NCI-H1436 treated with DMSO at 0.1 percent for 48 hours (cell line): Measurements from ENCODE around the gene TAS2R4.
"Not testable (repeated sequence)": the region's sequence is repeated elsewhere in the genome, so short reads cannot be mapped to it uniquely, and the experiment has no call there.

ENCODE experiments used
- DNase-seq: peaks from one replicate; lab custom pipeline; 2025; lab: John Stamatoyannopoulos, UW

Gene TAS2R4, protein sequence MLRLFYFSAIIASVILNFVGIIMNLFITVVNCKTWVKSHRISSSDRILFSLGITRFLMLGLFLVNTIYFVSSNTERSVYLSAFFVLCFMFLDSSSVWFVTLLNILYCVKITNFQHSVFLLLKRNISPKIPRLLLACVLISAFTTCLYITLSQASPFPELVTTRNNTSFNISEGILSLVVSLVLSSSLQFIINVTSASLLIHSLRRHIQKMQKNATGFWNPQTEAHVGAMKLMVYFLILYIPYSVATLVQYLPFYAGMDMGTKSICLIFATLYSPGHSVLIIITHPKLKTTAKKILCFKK

DNA sequence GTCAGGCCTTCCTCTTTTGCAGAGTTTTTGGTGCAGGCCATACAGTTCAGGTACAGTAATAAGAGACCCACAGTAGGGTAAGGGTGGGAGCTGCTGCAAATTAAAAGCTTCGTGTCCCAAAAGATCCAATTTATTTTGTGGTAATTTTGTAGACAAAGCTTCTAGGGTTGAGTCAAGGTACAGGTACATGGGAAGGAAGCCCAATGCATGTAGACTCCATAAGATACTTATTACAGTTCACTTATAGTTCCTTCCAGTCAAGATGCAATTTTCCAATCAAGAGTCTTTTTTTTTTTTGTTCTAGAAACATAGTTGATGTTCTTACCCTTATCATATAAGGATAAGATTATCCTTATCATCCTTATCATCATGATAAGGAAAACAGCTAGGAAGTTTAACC, at the start of gene TAS2R4:
Gene TAS2R4, plus strand, starts transcription at position 301 of the 400 bp plus-strand sequence. CDS start 1,815 bp downstream, outside the sequence.
- DNase-seq = no peak

GRCh38 chr7:141729020-141729419, 47.5 kb upstream of the TAS2R4 start:
- DNase-seq = no peak

- DNase-seq = no peak
These were observed 44.9 kb upstream of the TAS2R4 start for GRCh38 chr7:141731476-141732149.

- DNase-seq = no peak
These were observed 39.2 kb upstream of the TAS2R4 start for GRCh38 chr7:141737118-141737835.

DNA sequence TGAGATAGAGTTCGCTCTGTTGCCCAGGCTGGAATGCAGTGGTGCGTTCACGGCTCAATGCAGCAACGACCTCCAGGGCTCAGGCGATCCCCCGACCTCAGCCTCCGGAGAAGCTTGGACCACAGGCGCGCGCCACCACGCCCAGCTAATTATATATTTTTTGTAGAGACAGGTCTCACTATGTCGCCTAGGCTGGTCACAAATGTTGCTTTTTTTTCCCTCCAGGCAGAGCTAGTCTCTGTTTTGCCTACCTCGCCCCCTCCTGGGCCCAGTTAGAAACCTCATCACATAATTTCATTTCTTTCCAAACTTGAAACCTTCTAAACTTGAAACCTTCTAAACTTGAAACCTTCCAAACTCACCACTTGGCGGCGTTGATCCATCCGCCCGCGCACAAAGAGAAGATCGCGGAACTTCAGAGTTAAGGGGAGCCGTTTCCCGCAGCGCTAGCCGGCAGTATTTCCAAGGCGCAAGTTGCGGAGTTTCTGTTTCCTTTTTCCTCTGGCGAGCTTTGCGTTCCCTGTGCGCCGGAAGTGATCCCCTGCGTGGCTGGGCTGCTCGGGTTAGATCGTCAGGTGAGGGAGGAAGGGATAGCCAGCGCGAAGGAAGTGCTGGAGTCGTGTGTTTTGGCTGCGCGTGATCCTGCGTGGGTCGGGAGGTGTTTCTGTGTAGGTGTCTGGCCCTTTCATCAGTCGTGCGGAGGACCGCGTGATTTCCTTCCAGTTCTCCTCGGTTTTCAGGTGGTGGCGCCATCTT, 38.5 kb upstream of the TAS2R4 start, which contains the start of gene SSBP1:
Gene SSBP1, plus strand, starts transcription at position 523 of the 756 bp plus-strand sequence. CDS start 809 bp downstream, outside the sequence.
- DNase-seq = peak; percentile 92

DNA sequence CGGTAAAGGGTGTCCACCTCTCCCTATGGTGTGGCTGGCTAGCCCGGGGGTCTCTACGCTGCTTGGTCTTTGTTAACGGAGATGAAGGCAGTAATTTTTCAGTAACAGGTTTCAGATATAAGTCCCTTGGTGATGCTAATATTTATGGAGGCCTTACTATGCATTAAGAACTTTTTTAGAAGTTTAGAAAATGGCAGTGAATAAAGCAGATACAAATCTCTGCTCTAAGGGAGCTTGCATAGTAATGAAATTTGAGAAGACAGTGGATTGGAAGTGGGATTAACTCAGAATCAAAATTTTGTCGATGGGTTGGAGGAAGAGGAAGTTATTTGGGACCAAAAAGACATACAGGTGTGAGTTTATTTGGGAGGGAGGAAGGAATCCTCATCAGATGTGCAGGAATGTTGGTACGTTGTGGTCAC, 37.9 kb upstream of the TAS2R4 start:
- no peak for DNase-seq

- no peak for DNase-seq
These were observed 37.2 kb upstream of the TAS2R4 start for GRCh38 chr7:141739250-141739649.

- DNase-seq = no peak
These were observed 34.2 kb upstream of the TAS2R4 start for GRCh38 chr7:141742229-141742628.

GRCh38 chr7:141744131-141744530, 32.3 kb upstream of the TAS2R4 start:
- DNase-seq = no peak

DNA sequence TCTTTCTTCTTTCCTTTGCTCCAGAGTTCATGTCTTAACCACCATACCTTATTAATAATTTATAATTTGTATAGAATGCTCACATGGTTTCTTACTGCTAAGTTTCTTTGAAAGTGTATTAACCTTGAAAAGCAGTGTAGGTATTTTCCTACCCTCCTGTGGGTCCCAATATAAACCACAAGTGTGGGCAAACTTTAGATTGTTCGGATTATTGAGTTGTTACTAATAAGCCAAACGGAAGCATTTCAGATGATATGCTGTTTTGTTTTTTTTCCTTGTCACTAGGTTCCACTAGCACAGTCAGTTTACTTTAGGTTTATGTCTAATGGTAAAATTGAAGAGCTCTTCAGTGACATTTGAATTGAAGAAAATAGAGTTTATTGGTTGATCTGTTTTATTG, 28.1 kb upstream of the TAS2R4 start:
- no peak for DNase-seq

- not testable (repeated sequence) for DNase-seq
These were observed 24.6 kb upstream of the TAS2R4 start for GRCh38 chr7:141751904-141752303.

DNA sequence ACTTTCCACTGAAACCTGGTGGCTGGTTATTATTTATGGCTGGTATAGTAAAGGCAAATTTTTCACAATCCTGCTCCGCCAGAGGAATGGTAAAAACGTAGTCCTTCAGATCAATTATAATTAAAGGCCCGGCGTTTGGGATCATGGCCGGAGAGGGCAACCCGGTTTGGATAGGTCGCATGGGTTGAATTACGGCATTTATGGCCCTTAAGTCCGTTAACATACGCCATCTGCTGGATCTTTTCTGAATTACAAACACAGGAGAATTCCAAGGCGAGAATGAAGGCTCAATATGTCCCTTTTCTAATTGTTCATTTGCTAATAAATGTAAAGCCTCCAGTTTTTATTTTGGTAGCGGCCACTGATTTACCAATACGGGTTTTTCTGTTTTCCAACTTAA, 23.8 kb upstream of the TAS2R4 start:
- no peak for DNase-seq

GRCh38 chr7:141754939-141755338, 21.5 kb upstream of the TAS2R4 start:
- DNase-seq = no peak

DNA sequence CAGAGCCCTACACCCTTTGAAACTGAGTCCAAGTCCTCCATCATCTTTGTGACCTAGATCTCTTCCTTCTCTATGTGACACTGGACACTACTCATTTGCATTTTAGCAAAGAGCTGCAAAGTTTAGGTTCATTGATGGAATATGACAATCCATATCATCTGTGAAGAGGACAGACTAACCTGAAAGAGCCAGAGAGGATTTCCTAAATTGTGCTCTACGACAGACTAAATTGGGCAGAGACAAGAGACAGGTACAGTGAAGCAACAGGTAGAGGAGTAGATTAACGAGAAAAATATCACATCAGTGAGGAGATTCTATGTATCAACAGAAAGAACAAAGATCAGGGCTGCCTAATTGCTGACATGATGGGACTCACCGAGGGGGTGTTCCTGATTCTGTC, 12.7 kb upstream of the TAS2R4 start, which contains the start of gene TAS2R3:
Gene TAS2R3, plus strand, starts transcription at position 301 of the 400 bp plus-strand sequence. Its CDS starts 62 bp downstream, at position 363.
- DNase-seq = no peak

GRCh38 chr7:141770083-141770583, 6.3 kb upstream of the TAS2R4 start:
- DNase-seq = not testable (repeated sequence)

DNA sequence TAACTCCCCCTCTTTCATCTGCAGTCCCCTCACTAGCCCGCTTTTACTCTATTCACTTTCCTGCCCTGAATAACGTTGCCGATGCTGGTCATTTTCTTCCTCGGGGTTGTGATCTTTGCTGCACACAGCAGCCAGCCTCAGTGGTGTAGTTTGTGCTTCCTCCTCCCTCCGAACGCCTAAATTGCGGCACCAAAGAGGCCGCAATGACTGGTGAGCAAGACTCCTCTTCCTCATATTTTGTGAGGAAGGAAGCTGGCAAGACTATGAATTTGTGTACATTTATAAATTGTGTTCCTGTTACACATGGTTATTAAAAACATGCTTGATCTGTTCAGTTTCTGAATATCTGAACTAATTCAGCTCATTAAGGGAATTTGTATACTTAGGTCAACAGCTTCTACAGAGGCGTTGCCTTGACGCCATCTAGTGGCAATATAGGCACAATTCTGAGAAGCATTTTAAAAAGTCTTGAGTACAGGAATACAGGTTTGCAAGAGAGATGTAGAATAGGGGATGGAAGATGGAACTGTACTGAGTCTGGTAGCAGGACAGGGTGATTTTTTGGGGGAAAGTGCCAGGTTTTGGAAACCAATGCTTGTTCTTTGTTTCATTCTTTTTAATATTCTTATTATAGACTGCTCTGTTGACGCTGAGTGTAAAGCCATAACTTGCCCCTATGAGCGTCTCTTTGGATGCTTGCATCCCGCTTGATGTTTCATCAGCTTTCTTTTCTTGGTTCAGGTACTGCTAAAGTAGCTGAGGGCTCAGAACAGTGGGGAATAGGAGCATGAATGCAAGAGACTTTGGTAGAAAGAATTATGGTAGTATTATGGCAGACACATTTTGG, 9.5 kb downstream of the TAS2R4 start:
- no peak for DNase-seq

- DNase-seq = no peak
These were observed 11.8 kb downstream of the TAS2R4 start for GRCh38 chr7:141788296-141788695.

GRCh38 chr7:141789917-141790316, 13.4 kb downstream of the TAS2R4 start, which contains the start of gene TAS2R5:
TAS2R5 (plus strand) TSS chr7:141790217; CDS start chr7:141790362, 145 bp downstream.
- no peak for DNase-seq

GRCh38 chr7:141792526-141792925, 16.1 kb downstream of the TAS2R4 start:
- no peak for DNase-seq

DNA sequence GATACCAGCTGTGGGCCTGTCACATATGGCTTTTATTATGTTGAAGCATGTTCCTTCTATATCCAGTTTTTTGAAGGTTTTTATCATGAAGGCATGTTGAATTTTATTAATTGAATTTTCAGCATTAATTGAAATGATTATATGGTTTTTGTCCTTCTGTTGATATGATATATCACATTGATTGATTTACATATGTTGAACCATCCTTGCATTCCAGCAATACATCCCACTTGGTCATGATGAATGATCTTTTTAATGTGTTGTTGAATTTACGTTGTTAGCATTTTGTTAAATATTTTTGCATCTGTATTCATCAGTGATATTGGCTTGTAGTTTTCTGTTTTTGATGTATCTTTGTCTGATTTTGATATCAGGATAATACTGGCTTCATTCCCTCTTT, 43.6 kb downstream of the TAS2R4 start:
- no peak for DNase-seq

DNA sequence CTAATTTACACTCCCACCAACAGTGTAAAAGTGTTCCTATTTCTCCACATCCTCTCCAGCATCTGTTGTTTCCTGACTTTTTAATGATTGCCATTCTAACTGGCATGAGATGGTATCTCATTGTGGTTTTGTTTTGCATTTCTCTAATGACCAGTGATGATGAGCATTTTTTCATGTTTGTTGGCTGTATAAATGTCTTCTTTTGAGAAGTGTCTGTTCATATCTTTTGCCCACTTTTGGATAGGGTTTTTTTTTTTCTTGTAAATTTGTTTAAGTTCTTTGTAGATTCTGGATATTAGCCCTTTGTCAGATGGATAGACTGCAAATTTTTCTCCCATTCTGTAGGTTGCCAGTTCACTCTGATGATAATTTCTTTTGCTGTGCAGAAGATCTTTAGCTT, 46.0 kb downstream of the TAS2R4 start:
- not testable (repeated sequence) for DNase-seq
